Nucleus accumbens (tissue), 56 donors: ENCODE data around the gene NFS1.

ENCODE experiments used
- DNase-seq, 56 donors: peaks; one replicate each; lab custom pipeline; 2025; lab: John Stamatoyannopoulos, UW

Gene NFS1

DNA sequence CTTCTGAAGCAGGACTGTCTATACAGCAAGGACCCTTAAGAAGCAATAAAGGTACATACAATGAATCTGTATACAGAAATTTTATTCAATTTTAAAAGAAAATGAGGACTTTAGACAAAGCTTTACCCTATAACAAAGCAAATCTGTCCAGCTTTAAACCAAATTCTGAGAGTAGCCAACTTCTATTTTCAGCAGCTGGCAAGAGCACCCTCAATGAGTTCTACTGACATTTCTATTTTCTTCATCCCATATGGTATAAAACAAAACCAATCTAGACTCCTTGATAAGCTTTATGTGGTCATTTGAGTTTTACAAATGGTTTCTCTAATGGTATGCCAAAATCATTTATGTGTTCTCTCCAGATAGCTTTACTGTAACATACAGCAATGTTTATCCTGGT is 47.2 kb downstream of the NFS1 start:
- DNase-seq = no peak

GRCh38 chr20:35650632-35651031 is 48.5 kb downstream of the NFS1 start:
- DNase-seq = no peak

- peak in 2 of 56 donors; percentile 5 to 11 for DNase-seq
Observed at GRCh38 chr20:35648836-35649235, 50.3 kb downstream of the NFS1 start.

DNA sequence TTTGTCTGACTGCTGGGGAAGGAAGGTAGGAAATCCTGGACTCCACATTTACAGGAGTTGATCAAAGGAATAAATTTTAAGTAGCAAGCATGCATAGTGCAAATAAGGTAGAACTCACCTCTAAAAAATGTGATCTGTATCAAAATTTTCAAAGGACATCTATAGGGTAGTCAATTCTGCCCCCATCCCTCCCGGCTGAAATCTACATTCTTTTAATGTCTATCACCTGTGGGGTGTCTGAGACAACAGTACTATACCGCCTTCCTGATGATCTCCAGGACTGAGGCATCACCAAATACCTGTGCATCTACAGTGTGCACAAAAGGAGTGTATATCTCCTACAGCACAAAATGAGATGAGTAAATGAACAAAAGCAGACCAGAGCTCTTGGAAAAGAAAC is 54.3 kb downstream of the NFS1 start:
- DNase-seq = no peak

- no peak for DNase-seq
Observed at GRCh38 chr20:35643045-35643444, 56.1 kb downstream of the NFS1 start.

DNA sequence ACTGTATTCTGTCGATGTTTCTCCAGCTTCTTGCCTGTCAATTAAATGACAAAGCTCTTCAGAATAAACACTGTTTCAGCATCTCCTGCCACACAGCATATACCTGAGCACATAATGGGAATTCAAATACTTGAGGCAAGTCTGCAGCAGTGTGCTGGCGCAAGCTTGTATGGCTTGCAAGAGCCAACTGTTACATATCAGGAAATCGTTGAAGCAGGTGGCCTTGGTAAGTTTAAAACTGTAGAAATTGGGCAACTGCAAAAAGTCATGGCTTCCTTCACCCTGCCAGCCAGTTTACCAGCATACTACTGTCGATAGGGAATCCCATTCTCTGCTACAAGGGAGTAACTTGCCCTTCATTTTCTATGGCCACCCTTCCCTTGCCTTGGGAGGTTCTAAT is 57.4 kb downstream of the NFS1 start:
- DNase-seq = no peak

DNA sequence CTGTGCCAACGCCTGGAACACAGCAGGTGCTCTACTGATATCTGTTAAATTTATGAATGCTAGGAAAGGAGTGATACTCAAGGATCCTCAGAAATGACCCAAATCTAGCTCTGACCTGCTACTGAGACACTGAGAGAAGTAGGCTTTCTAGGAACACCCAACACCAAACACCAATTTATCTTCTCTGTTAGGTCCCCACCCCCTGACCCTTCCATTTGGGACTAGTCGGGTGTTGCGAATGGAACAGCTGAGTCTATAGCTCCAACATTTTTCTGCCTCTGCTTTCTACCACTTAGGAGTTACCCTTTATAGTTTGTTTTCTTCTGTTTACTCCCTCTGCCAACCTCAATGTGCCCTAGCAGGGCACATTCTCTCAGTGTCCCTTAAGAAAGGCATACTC is 58.4 kb downstream of the NFS1 start:
- DNase-seq = no peak

- DNase-seq = no peak
Observed at GRCh38 chr20:35638751-35639150, 60.4 kb downstream of the NFS1 start.

- DNase-seq = peak in 10 of 56 donors; percentile 3 to 26 (median 16)
Observed at GRCh38 chr20:35637276-35637675, 61.9 kb downstream of the NFS1 start.

DNA sequence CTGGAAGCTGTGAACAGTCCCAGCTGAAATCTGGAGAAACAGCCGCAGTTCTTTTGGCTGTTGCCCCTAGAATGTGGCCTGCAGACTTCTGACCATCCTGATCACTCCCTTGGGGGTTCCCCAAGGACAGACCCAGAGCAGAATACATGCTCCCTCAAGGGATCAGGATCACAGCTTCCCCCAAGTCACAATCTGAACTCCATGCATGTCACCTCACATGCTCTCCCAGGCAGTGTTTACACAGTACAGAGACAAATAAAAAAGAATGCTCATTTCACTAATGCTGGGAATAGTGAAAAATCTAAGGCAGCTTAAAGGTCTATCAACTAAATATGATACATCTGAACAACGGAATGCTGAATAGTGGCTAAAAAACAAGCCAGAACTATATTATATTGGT is 63.1 kb downstream of the NFS1 start:
- DNase-seq = no peak

DNA sequence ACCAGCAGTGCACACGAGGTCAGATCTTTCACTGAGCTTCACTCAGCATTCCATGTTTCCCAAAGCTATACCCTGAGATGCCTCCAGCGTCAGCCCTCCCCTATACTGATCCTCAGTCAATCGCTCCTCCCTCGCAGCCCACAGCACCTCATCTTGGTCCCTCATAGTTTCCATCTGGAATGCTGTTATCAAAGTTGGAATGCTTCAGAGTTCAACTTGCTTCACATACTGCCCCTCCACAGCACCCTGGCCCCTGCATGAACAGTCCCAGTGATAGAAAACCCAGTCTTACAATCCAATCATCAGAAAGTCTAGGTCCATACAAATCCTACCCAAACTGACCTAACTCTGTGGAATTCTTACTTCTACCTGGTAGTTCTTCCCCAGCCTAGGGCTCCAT is 63.5 kb downstream of the NFS1 start:
- no peak for DNase-seq

- DNase-seq = no peak
Observed at GRCh38 chr20:35632539-35633115, 66.5 kb downstream of the NFS1 start.

DNA sequence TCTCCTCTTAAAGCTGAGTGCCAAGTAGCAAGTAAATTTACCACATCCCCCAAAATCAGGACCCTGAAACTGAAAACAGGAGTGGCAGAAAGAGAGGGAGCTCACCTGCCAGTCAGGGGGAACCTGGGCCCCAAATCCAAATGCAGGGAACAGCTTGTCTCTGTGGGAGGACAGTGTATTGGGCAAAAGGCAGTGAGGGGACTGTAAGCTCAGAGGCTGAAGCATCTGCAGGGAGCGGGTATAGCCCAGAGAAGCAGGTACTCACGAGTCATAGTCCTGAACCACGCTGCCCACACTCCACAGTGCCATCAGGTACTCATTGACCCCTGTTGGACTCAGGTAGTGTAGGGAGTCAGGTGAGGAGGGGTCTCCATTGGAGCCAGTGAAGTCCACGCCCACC is 68.5 kb downstream of the NFS1 start:
- no peak for DNase-seq

DNA sequence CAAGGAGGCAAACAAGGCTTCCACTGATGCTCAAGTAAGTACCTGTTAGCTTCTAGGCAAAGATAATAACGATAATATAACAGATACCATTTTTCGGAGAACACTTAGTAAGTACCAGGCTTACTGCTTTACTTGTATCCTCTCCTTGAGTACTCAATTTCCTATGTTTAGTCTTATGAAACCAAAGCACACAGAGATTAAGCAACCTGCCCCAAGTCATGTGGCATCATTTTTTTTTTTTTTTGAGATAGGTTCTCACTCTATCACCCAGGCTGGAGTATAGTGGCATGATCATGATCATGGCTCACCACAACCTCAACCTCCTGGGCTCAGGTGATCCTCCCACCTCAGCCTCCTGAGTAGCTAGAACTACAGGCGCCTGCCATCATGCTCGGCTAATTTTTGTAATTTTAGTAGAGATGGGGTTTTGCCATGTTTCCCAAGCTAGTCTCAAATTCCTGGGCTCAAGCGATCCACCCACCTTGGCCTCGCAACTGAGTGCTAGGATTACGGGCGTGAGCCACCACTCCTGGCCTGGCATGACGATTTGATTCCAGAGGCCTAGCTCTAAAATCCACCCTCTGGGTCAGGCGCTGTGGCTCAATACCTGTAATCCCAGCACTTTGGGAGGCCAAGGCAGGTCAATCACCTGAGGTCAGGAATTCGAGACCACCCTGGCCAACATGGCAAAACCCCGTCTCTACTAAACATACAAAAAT is 69.6 kb downstream of the NFS1 start:
- no peak for DNase-seq

GRCh38 chr20:35627121-35627520 is 72.0 kb downstream of the NFS1 start:
- DNase-seq = no peak

GRCh38 chr20:35626386-35627001 is 72.7 kb downstream of the NFS1 start:
- DNase-seq = no peak

DNA sequence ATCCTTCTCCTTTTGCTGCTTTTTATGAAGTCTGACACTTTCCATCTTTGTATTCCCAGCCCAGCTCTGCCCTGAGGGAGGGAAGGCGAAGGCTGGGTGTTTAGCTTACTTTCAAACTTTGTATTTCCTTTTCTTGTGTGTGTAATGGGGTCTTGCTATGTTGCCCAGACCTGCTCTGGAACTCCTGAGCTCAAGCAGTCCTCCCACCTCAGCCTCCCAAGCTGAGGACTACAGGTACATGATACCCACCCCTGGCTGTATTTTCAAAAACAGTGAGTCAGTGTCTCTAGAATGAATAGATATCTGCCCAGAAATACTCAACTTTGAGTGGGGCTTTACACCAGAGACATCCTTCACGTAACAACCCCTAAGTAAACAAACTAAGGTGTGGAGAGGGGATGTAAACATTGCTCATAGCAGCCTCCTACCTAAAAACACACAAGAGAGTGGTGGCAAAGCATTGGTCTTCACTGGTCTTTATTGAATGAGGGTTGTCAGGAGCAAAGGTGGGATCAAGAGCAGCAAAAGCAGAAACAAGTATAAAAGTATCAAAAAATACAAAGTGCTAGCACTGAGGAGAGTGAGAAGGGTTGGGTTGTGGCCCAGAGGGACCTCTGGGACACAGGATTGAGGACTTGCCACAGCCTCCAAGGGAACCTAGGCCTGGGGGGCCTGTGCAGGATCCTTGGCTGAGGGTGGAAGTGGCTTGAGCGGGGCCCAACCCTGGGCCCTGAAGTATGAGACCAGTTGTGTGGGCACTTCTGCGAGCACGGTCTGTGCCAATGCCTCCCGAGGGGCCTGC is 73.4 kb downstream of the NFS1 start:
- no peak for DNase-seq

DNA sequence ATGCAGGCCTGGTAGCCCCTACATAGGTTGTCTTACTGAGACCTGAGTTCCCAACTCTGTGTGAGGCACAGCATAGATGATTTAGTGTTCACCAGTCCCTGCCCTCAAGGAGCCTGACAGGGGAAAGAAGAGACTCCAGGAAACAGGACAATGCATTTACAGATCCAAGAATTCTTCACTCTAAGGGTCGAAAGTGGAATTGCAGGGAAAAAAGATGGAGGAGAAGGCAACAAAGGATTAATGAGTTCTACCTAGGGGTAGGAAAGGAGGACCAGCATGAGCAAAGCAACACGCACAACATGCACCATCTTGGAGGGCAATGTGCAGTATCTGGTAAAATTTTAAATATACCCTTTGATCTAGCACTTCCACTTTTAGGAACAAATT is 77.6 kb downstream of the NFS1 start:
- no peak for DNase-seq

GRCh38 chr20:35620818-35621559 is 78.2 kb downstream of the NFS1 start:
- no peak for DNase-seq
